GM12878 (cell line): Measurements from ENCODE around the gene CCNL1. TPM values are rescaled to one million over a fixed set of nuclear protein-coding genes. Genes with fewer than 3 reads are reported as not detected.
A peak's percentile ranks its signal among the peaks of the same experiment; 100 is the strongest.

Source experiments
- ATAC-seq: fragments of 200-7000 bp; cut with Tn5 transposase; 3 replicates; pipeline ENCODE4 v1.9.1; 2020; ENCODE audit warnings: mild to moderate bottlenecking, moderate library complexity
- BruUV-seq: library from RNA; stranded (reverse); fragments of 400-500 nt; replicated peaks from 2 replicates; lab custom pipeline; 2021; lab: Mats Ljungman, UMichigan
- CTCF ChIA-PET: fragments of 300-600 bp; sonication (Branson Sonifier 250); formaldehyde crosslinking; extraction: SDS; loops from one replicate; lab custom pipeline; 2021; ENCODE audit warnings: inconsistent platforms; lab: Yijun Ruan, JAX
- POLR2A ChIA-PET: fragments of 350-600 bp; formaldehyde crosslinking; extraction: SDS; loops from one replicate; lab custom pipeline; 2021; ENCODE audit warnings: inconsistent platforms; lab: Charles Lee
- RAD21 ChIA-PET: fragments of 300-600 bp; sonication (Branson Sonifier 250); formaldehyde crosslinking; loops from one replicate; lab custom pipeline; 2023; ENCODE audit warnings: antibody characterized with exemption; ENCODE audit not compliant: unreplicated experiment; lab: Charles Lee
- SMC1A ChIA-PET: fragments of 300-600 bp; sonication (Branson Sonifier 250); formaldehyde crosslinking; loops from one replicate; lab custom pipeline; 2023; ENCODE audit not compliant: unreplicated experiment, uncharacterized antibody; lab: Charles Lee
- DNase-seq: peaks from one replicate; pipeline ENCODE4 v3.0.0-alpha.2; 2011; ENCODE audit warnings: low read depth, low spot score
- FAIRE-seq: peaks from 3 replicates; lab custom pipeline; 2011; peaks lifted over from hg19 to GRCh38; lab: Jason Lieb, UNC
- H2AFZ ChIP-seq: 2 replicates; pipeline ENCODE4 v1.6.0; 2011; ENCODE audit warnings: low read depth, low read length, control low read depth; ENCODE audit not compliant: control insufficient read depth
- H3K27ac ChIP-seq: 2 replicates; pipeline ENCODE4 v1.5.1; 2011; ENCODE audit warnings: control low read depth; ENCODE audit not compliant: control insufficient read depth, insufficient read depth
- H3K27me3 ChIP-seq, 2 experiments: replicated peaks in 1 of 2; 2 replicates each; pipeline versions ENCODE4 v1.6.0 to v1.6.1; 2011; ENCODE audit warnings: low read length in 1 of 2; ENCODE audit not compliant: control insufficient read depth in 2 of 2, insufficient read depth in 2 of 2
- H3K36me3 ChIP-seq, 2 experiments: 2 replicates each; pipeline ENCODE4 v1.5.1; 2011; ENCODE audit warnings: low read length in 1 of 2; ENCODE audit not compliant: control insufficient read depth in 2 of 2, insufficient read depth in 2 of 2
- H3K4me1 ChIP-seq: 2 replicates; pipeline ENCODE4 v1.6.1; 2011; ENCODE audit warnings: mild to moderate bottlenecking, low read length, moderate library complexity, mixed read lengths; ENCODE audit not compliant: control insufficient read depth, insufficient read depth
- H3K4me2 ChIP-seq: 2 replicates; pipeline ENCODE4 v1.6.0; 2011; ENCODE audit warnings: control low read depth; ENCODE audit not compliant: control insufficient read depth, insufficient read depth
- H3K4me3 ChIP-seq: fragments of 200-600 bp; sonication (generic); 2 replicates; pipeline ENCODE4 v1.5.1; 2016
- H3K79me2 ChIP-seq: 2 replicates; pipeline ENCODE4 v1.6.0; 2011; ENCODE audit warnings: low read length; ENCODE audit not compliant: control insufficient read depth, insufficient read depth
- H3K9ac ChIP-seq: 2 replicates; pipeline ENCODE4 v1.8.0; 2011; ENCODE audit warnings: low read length, control low read depth, mixed read lengths; ENCODE audit not compliant: control insufficient read depth, insufficient read depth
- H3K9me3 ChIP-seq: replicated peaks from 3 replicates; pipeline ENCODE4 v1.5.1; 2011; ENCODE audit warnings: mild to moderate bottlenecking, low read length; ENCODE audit not compliant: control insufficient read depth, insufficient read depth
- H4K20me1 ChIP-seq: 2 replicates; pipeline ENCODE4 v1.6.0; 2011; ENCODE audit not compliant: control insufficient read depth, insufficient read depth
- CBX5 ChIP-seq: sonication (generic); IDR thresholded peaks from 2 replicates; pipeline ENCODE4 v1.6.1; 2016; ENCODE audit warnings: low read depth, moderate library complexity, mild to moderate bottlenecking, inconsistent platforms
- CEBPB ChIP-seq, 2 experiments: fragments of 150-350 bp in 1 of 2; IDR thresholded peaks; 2 replicates each; pipeline ENCODE4 v1.6.1; 2012 to 2014; ENCODE audit warnings: low read depth in 2 of 2, low read length in 2 of 2, borderline replicate concordance in 1 of 2, inconsistent platforms in 1 of 2
- CHD2 ChIP-seq: IDR thresholded peaks from 2 replicates; pipeline ENCODE4 v1.6.1; 2011; ENCODE audit warnings: low read depth, low read length, improper control_type of control experiment, borderline replicate concordance
- CREM ChIP-seq: IDR thresholded peaks from 2 replicates; pipeline ENCODE4 v1.6.1; 2014; ENCODE audit warnings: antibody characterized with exemption, low read depth
- CTCF ChIP-seq, 3 experiments: IDR thresholded peaks in 2 of 3; conservative IDR thresholded peaks in 1 of 3; 2 replicates each; pipeline ENCODE4 v1.5.1; 2011; ENCODE audit warnings: low read depth in 3 of 3, low read length in 3 of 3, mild to moderate bottlenecking in 3 of 3, control low read depth in 2 of 3, moderate library complexity in 2 of 3, inconsistent platforms in 1 of 3, mixed read lengths in 1 of 3; ENCODE audit not compliant: control insufficient read depth in 2 of 3, insufficient read depth in 1 of 3; ENCODE audit errors: extremely low read depth in 1 of 3
- DPF2 ChIP-seq: fragments of 450-650 bp; IDR thresholded peaks from 2 replicates; pipeline ENCODE4 v1.6.1; 2017; ENCODE audit warnings: mild to moderate bottlenecking
- EED ChIP-seq: sonication (generic); IDR thresholded peaks from 2 replicates; pipeline ENCODE4 v1.6.1; 2016; ENCODE audit warnings: antibody characterized with exemption, low read depth
- KDM1A ChIP-seq: fragments of 200-600 bp; sonication (generic); IDR thresholded peaks from 2 replicates; pipeline ENCODE4 v1.6.1; 2016; ENCODE audit warnings: borderline replicate concordance
- PKNOX1 ChIP-seq: fragments of 450-650 bp; IDR thresholded peaks from 2 replicates; pipeline ENCODE4 v1.6.1; 2016; ENCODE audit warnings: mild to moderate bottlenecking
- RAD21 ChIP-seq: IDR thresholded peaks from 2 replicates; pipeline ENCODE4 v1.6.1; 2011; ENCODE audit warnings: mild to moderate bottlenecking, low read depth, low read length, moderate library complexity; ENCODE audit not compliant: insufficient read depth
- SMAD5 ChIP-seq: IDR thresholded peaks from 2 replicates; pipeline ENCODE4 v1.6.1; 2016; ENCODE audit warnings: antibody characterized with exemption, low read depth
- SMC3 ChIP-seq: IDR thresholded peaks from 2 replicates; pipeline ENCODE4 v1.6.1; 2011; ENCODE audit warnings: low read length, improper control_type of control experiment, borderline replicate concordance
- SRF ChIP-seq, 2 experiments: IDR thresholded peaks; 2 replicates each; pipeline ENCODE4 v1.6.1; 2011; ENCODE audit warnings: low read depth in 2 of 2, low read length in 2 of 2, mild to moderate bottlenecking in 1 of 2, moderate library complexity in 1 of 2
- TBL1XR1 ChIP-seq: IDR thresholded peaks from 2 replicates; pipeline ENCODE4 v1.6.1; 2012; ENCODE audit warnings: low read depth, low read length, improper control_type of control experiment
- TCF12 ChIP-seq: IDR thresholded peaks from 2 replicates; pipeline ENCODE4 v1.6.1; 2011; ENCODE audit warnings: low read depth, mild to moderate bottlenecking, low read length
- ZNF384 ChIP-seq: IDR thresholded peaks from 2 replicates; pipeline ENCODE4 v1.6.1; 2012; ENCODE audit warnings: low read depth, mild to moderate bottlenecking, low read length, improper control_type of control experiment, borderline replicate concordance
- ZNF687 ChIP-seq: fragments of 450-650 bp; IDR thresholded peaks from 2 replicates; pipeline ENCODE4 v1.6.1; 2017; ENCODE audit warnings: mild to moderate bottlenecking, moderate library complexity
- WGBS: methylation state at CpG from one replicate; pipeline ENCODE4 v1.1.6; 2016; ENCODE audit warnings: low lambda C conversion rate; ENCODE audit not compliant: insufficient replicate concordance, insufficient coverage; ENCODE audit errors: missing lambda C conversion rate; 5-methylcytosine and 5-hydroxymethylcytosine counted together
- in situ Hi-C: fragments of 300-500 bp; cut with MboI; formaldehyde crosslinking; loops from 9 replicates; pipeline ENCODE4 v1.14.3; 2018; ENCODE audit warnings: mixed read lengths
- intact Hi-C: fragments of 100-400 bp; cut with micrococcal nuclease; formaldehyde crosslinking; loops from one replicate; pipeline ENCODE4 v1.14.2; 2022; ENCODE audit not compliant: unreplicated experiment
- polyA plus RNA-seq, 11 experiments: library from polyadenylated mRNA; depleted of rRNA in 4 of 11; unstranded in 6 of 11; stranded (reverse) in 5 of 11; fragments of >200 nt; fragmentation: Nextera tagmentation in 4 of 11; fragmentation: Illumina TruSeq in 1 of 11; extraction: Ambion mirVana in 4 of 11; extraction: Trizol in 1 of 11; gene quantifications; 1 replicate in 1 of 11; 2 replicates in 10 of 11; pipeline versions ENCODE4 v1.2.1 to v1.2.3, GENCODE V29; 2011 to 2016; ENCODE audit warnings: inconsistent platforms in 2 of 11, missing spikeins in 2 of 11, low read depth in 1 of 11
- total RNA-seq, 4 experiments: library from RNA; depleted of rRNA in 3 of 4; stranded (reverse); fragments of >200 nt in 3 of 4; fragmentation: Illumina TruSeq in 1 of 4; extraction: Trizol in 1 of 4; gene quantifications; 2 replicates each; pipeline versions ENCODE4 v1.2.1 to v1.2.3, GENCODE V29; 2013 to 2021

Gene CCNL1
- total and polyA plus RNA-seq, 10 of the 15 experiments (the other 5 are each of a cell fraction or from before 2014, with no cell fraction given): 22.2 to 174 (median 115) TPM

- POLR2A ChIA-PET: no interaction called here
- H3K9ac ChIP-seq: no peak overlapping the region
- intact Hi-C loops: loop anchor here (1.0 to 5.0 kb wide), 2 partner anchors 41 to 291 kb away; partner anchors contain the start of gene CCNL1
- ATAC-seq: peak; percentile 93
- no peak for DNase-seq
- in situ Hi-C loops: no loop called here
- H3K4me3 ChIP-seq: no peak overlapping the region
- H3K36me3 ChIP-seq: no peaks in the 10 kb centered on the region
- WGBS: 26% methylated on average over 6 of the region's 6 CpGs
- no peaks in the 10 kb centered on the region for H3K79me2 ChIP-seq
- BruUV-seq: no TSS peak
- CTCF ChIA-PET: interaction anchor here (0.6 to 2.3 kb wide), 26 partner anchors 10 to 1056 kb away, joined by 3 to 24 read pairs (median 4); partner anchors contain the start of gene CCNL1
- peak; percentile 78 for FAIRE-seq
- H2AFZ ChIP-seq: no peak overlapping the region
- H3K27me3 ChIP-seq: no peaks in the 10 kb centered on the region
- no peaks in the 10 kb centered on the region for H4K20me1 ChIP-seq
- no peak overlapping the region for H3K27ac ChIP-seq
- H3K4me2 ChIP-seq: no peak overlapping the region
- no peaks in the 10 kb centered on the region for H3K4me1 ChIP-seq
- H3K9me3 ChIP-seq: no peaks in the 10 kb centered on the region
- RAD21 ChIA-PET: interaction anchor here (0.6 to 1.2 kb wide), 6 partner anchors 26 to 1106 kb away, joined by 3 to 18 read pairs (median 6); no protein-coding TSS in a partner anchor
- SMC1A ChIA-PET: interaction anchor here (0.6 to 2.1 kb wide), 17 partner anchors 13 to 692 kb away, joined by 3 to 12 read pairs (median 3); partner anchors contain the start of gene CCNL1
- TF ChIP-seq TCF12 (no peak), EED (no peak), SMC3 (peak; percentile 44; the same call in 1 of the 2 replicates), CBX5 (no peak), ZNF384 (no peak), CREM (no peak), CEBPB (IDR thresholded peaks at IDR 0.05; ENCODE audit: borderline replicate concordance in 1 of 2, low read depth in 2 of 2, low read length in 2 of 2) (no peak), TBL1XR1 (no peak), KDM1A (no peak), RAD21 (peak; percentile 59), ZNF687 (no peak), PKNOX1 (peak; percentile 42), SRF (IDR thresholded peaks at IDR 0.05; ENCODE audit: low read depth in 2 of 2, low read length in 2 of 2) (no peak), SMAD5 (no peak), DPF2 (no peak), CHD2 (no peak), CTCF (IDR thresholded peaks at IDR 0.05 in 2 of 3, conservative IDR thresholded peaks at IDR 0.05 in 1 of 3; ENCODE audit: control insufficient read depth in 2 of 3, extremely low read depth in 1 of 3, insufficient read depth in 1 of 3, low read depth in 3 of 3, low read length in 3 of 3) (peak; percentile 53 to 63 (median 60); a peak in 5 of 6 replicates)
Measured at GRCh38 chr3:157201648-157202278, 41.8 kb upstream of the CCNL1 start.
